GM12874 (cell line): ENCODE measurements around the gene SLC47A2.

Experiments
- CTCF ChIP-seq: IDR thresholded peaks from 2 replicates; pipeline ENCODE4 v1.5.1; 2011; ENCODE audit warnings: low read depth, mild to moderate bottlenecking, control low read depth, low read length, moderate library complexity; ENCODE audit not compliant: insufficient read depth

SLC47A2 gene

GRCh38 chr17:19720631-19721426 lies 4.4 kb upstream of the SLC47A2 start:
- no peak for TF ChIP-seq CTCF

GRCh38 chr17:19720210-19720475 lies 3.8 kb upstream of the SLC47A2 start:
- no peak for TF ChIP-seq CTCF

- no peak for TF ChIP-seq CTCF
Observed at GRCh38 chr17:19719355-19720209, 3.2 kb upstream of the SLC47A2 start.

- peak; percentile 8; the same call in 1 of the 2 replicates for TF ChIP-seq CTCF
Observed at GRCh38 chr17:19718613-19719354, 2.4 kb upstream of the SLC47A2 start.

GRCh38 chr17:19718041-19718612 lies 1.7 kb upstream of the SLC47A2 start:
- TF ChIP-seq CTCF, result no peak

GRCh38 chr17:19717411-19717908 lies 1.1 kb upstream of the SLC47A2 start:
- no peak for TF ChIP-seq CTCF

GRCh38 chr17:19717031-19717360 lies 612 bp upstream of the SLC47A2 start:
- TF ChIP-seq CTCF, result no peak
